H1 (cell line): Measurements from ENCODE around the gene ACSM3. TPM values are rescaled to one million over a fixed set of nuclear protein-coding genes. Genes with fewer than 3 reads are reported as not detected.

Experiments used
- CTCF ChIA-PET: fragments of 300-600 bp; sonication (Branson Sonifier 250); formaldehyde crosslinking; loops from one replicate; lab custom pipeline; 2021; ENCODE audit not compliant: partially characterized antibody; lab: Charles Lee
- POLR2A ChIA-PET: fragments of 300-600 bp; sonication (Branson Sonifier 250); formaldehyde crosslinking; loops from one replicate; lab custom pipeline; 2021; ENCODE audit warnings: inconsistent platforms; ENCODE audit not compliant: partially characterized antibody; lab: Charles Lee
- DNase-seq, 2 experiments: peaks; one replicate each; pipeline versions ENCODE4 v3.0.0 to v3.0.0-alpha.2; 2010 to 2022; ENCODE audit warnings: low spot score in 2 of 2, low read depth in 1 of 2, mixed read lengths in 1 of 2
- FAIRE-seq: peaks from 2 replicates; lab custom pipeline; 2011; peaks lifted over from hg19 to GRCh38; lab: Jason Lieb, UNC
- H2AFZ ChIP-seq: 2 replicates; pipeline ENCODE4 v1.8.1; 2012; ENCODE audit warnings: low read length, inconsistent platforms
- H2AK5ac ChIP-seq: 2 replicates; pipeline ENCODE4 v1.6.1; 2013; ENCODE audit warnings: low read depth, low read length
- H2BK120ac ChIP-seq: replicated peaks from 2 replicates; pipeline ENCODE3; 2013; ENCODE audit warnings: low read depth, low read length, inconsistent platforms
- H2BK12ac ChIP-seq: 2 replicates; pipeline ENCODE4 v1.6.1; 2013; ENCODE audit warnings: low read depth, low read length
- H2BK15ac ChIP-seq: 2 replicates; pipeline ENCODE4 v1.6.1; 2013; ENCODE audit warnings: low read length
- H2BK20ac ChIP-seq: 2 replicates; pipeline ENCODE4 v1.6.1; 2013; ENCODE audit warnings: low read length
- H2BK5ac ChIP-seq: 2 replicates; pipeline ENCODE4 v1.6.1; 2013; ENCODE audit warnings: low read depth, low read length
- H3K14ac ChIP-seq: 2 replicates; pipeline ENCODE4 v1.6.1; 2013; ENCODE audit warnings: inconsistent platforms; ENCODE audit not compliant: insufficient read length
- H3K18ac ChIP-seq: 2 replicates; pipeline ENCODE4 v1.6.1; 2013; ENCODE audit warnings: low read length; ENCODE audit errors: extremely low read depth
- H3K23ac ChIP-seq: 2 replicates; pipeline ENCODE4 v1.6.1; 2013; ENCODE audit warnings: inconsistent platforms; ENCODE audit not compliant: insufficient read length
- H3K23me2 ChIP-seq: 2 replicates; pipeline ENCODE4 v1.6.1; 2013; ENCODE audit warnings: low read depth, low read length
- H3K27ac ChIP-seq: 2 replicates; pipeline ENCODE4 v1.6.1; 2011; ENCODE audit warnings: low read depth, low read length, inconsistent platforms
- H3K27me3 ChIP-seq, 4 experiments: replicated peaks in 1 of 4; 1 replicate in 1 of 4; 2 replicates in 3 of 4; pipeline versions ENCODE4 v1.6.1 to v1.8.1; 2011 to 2013; ENCODE audit warnings: low read length in 3 of 4, mild to moderate bottlenecking in 3 of 4, inconsistent platforms in 2 of 4, mixed read lengths in 2 of 4, moderate library complexity in 1 of 4; ENCODE audit not compliant: control insufficient read depth in 3 of 4, insufficient read depth in 3 of 4; ENCODE audit errors: extremely low read depth in 1 of 4
- H3K36me3 ChIP-seq, 4 experiments: 2 replicates each; pipeline versions ENCODE4 v1.6.1 to v1.8.1; 2011 to 2013; ENCODE audit warnings: mild to moderate bottlenecking in 4 of 4, low read length in 3 of 4, moderate library complexity in 2 of 4, control low read depth in 1 of 4, inconsistent platforms in 1 of 4; ENCODE audit not compliant: insufficient read depth in 4 of 4, control insufficient read depth in 2 of 4
- H3K4ac ChIP-seq: replicated peaks from 2 replicates; pipeline ENCODE3; 2013; ENCODE audit warnings: low read length, low read depth, mixed read lengths, inconsistent platforms; ENCODE audit not compliant: insufficient read length
- H3K4me1 ChIP-seq, 4 experiments: replicated peaks in 1 of 4; 1 replicate in 1 of 4; 2 replicates in 3 of 4; pipeline versions ENCODE4 v1.6.1 to v1.8.1; 2011 to 2013; ENCODE audit warnings: low read length in 3 of 4, inconsistent platforms in 2 of 4, mixed read lengths in 1 of 4; ENCODE audit not compliant: insufficient read depth in 4 of 4, control insufficient read depth in 3 of 4
- H3K4me2 ChIP-seq, 2 experiments: 2 replicates each; pipeline versions ENCODE4 v1.6.1 to v1.8.1; 2011 to 2013; ENCODE audit warnings: low read depth in 2 of 2, low read length in 2 of 2, control low read depth in 1 of 2, inconsistent platforms in 1 of 2, mild to moderate bottlenecking in 1 of 2; ENCODE audit not compliant: insufficient read depth in 1 of 2
- H3K4me3 ChIP-seq, 4 experiments: fragments of 200-600, 300-600 bp in 1 of 4; sonication (generic), shearing (Covaris generic), sonication (Bioruptor Twin) in 1 of 4; 2 replicates each; pipeline versions ENCODE4 v1.5.1 to v1.8.1; 2011 to 2016; ENCODE audit warnings: low read length in 4 of 4, low read depth in 3 of 4, control low read depth in 2 of 4, inconsistent platforms in 2 of 4, mild to moderate bottlenecking in 2 of 4, mixed read lengths in 1 of 4, moderate library complexity in 1 of 4; ENCODE audit not compliant: insufficient read depth in 2 of 4; ENCODE audit errors: extremely low read depth in 1 of 4
- H3K56ac ChIP-seq: replicated peaks from 2 replicates; pipeline ENCODE3; 2013; ENCODE audit warnings: low read depth, mild to moderate bottlenecking, mixed read lengths, low read length, inconsistent platforms; ENCODE audit not compliant: insufficient read length
- H3K79me1 ChIP-seq: 2 replicates; pipeline ENCODE4 v1.6.1; 2013; ENCODE audit warnings: low read depth, low read length, control low read depth
- H3K79me2 ChIP-seq, 2 experiments: 2 replicates each; pipeline versions ENCODE4 v1.6.1 to v1.8.1; 2012 to 2013; ENCODE audit warnings: low read length in 2 of 2, mild to moderate bottlenecking in 2 of 2, inconsistent platforms in 1 of 2; ENCODE audit not compliant: insufficient read depth in 2 of 2, control insufficient read depth in 1 of 2
- H3K9ac ChIP-seq, 4 experiments: replicated peaks in 1 of 4; 1 replicate in 1 of 4; 2 replicates in 3 of 4; pipeline versions ENCODE4 v1.6.1 to v1.8.1; 2011 to 2013; ENCODE audit warnings: low read depth in 3 of 4, low read length in 3 of 4, control low read depth in 2 of 4, mild to moderate bottlenecking in 2 of 4, moderate library complexity in 2 of 4, inconsistent platforms in 1 of 4; ENCODE audit errors: extremely low read depth in 1 of 4
- H3K9me3 ChIP-seq, 2 experiments: 2 replicates each; pipeline versions ENCODE4 v1.6.1 to v1.8.1; 2012 to 2013; ENCODE audit warnings: mild to moderate bottlenecking in 2 of 2, moderate library complexity in 2 of 2, control low read depth in 1 of 2, inconsistent platforms in 1 of 2, low read depth in 1 of 2, low read length in 1 of 2, mixed read lengths in 1 of 2; ENCODE audit not compliant: insufficient read depth in 2 of 2
- H4K20me1 ChIP-seq, 2 experiments: replicated peaks in 1 of 2; 2 replicates each; pipeline versions ENCODE3 to v1.8.1; 2011 to 2013; ENCODE audit warnings: inconsistent platforms in 2 of 2, low read length in 2 of 2, mild to moderate bottlenecking in 1 of 2; ENCODE audit not compliant: insufficient read depth in 2 of 2, control insufficient read depth in 1 of 2
- H4K5ac ChIP-seq: 2 replicates; pipeline ENCODE4 v1.6.1; 2013; ENCODE audit warnings: low read length, low read depth, mixed read lengths, inconsistent platforms; ENCODE audit not compliant: insufficient read length
- H4K8ac ChIP-seq: 2 replicates; pipeline ENCODE4 v1.8.0; 2013; ENCODE audit warnings: mild to moderate bottlenecking, moderate library complexity, low read length, inconsistent platforms; ENCODE audit not compliant: insufficient read depth; ENCODE audit errors: extremely low read depth
- H4K91ac ChIP-seq: replicated peaks from 2 replicates; pipeline ENCODE3; 2013; ENCODE audit warnings: low read length, mixed read lengths, inconsistent platforms; ENCODE audit not compliant: insufficient read length
- EZH2 ChIP-seq: fragments of 200-600 bp; sonication (generic); IDR thresholded peaks from 2 replicates; pipeline ENCODE4 v1.7.1; 2012; ENCODE audit warnings: low read depth, mild to moderate bottlenecking, moderate library complexity, low read length, inconsistent platforms; ENCODE audit not compliant: severe bottlenecking
- FOSL1 ChIP-seq: IDR thresholded peaks from 2 replicates; pipeline ENCODE4 v1.6.1; 2011; ENCODE audit warnings: mild to moderate bottlenecking, low read depth, low read length, moderate library complexity; ENCODE audit not compliant: insufficient read depth
- GTF2F1 ChIP-seq: IDR thresholded peaks from 2 replicates; pipeline ENCODE4 v1.6.1; 2012; ENCODE audit warnings: low read depth, low read length, improper control_type of control experiment, borderline replicate concordance
- NRF1 ChIP-seq: IDR thresholded peaks from 2 replicates; pipeline ENCODE4 v1.6.1; 2011; ENCODE audit warnings: mild to moderate bottlenecking, low read depth, low read length, improper control_type of control experiment
- POLR2AphosphoS5 ChIP-seq: IDR thresholded peaks from 2 replicates; pipeline ENCODE4 v1.6.1; 2011; ENCODE audit warnings: low read depth, low read length
- RAD21 ChIP-seq, 2 experiments: IDR thresholded peaks in 1 of 2; conservative IDR thresholded peaks in 1 of 2; 2 replicates each; pipeline ENCODE4 v1.6.1; 2011; ENCODE audit warnings: low read depth in 2 of 2, low read length in 2 of 2, improper control_type of control experiment in 1 of 2, inconsistent platforms in 1 of 2, mild to moderate bottlenecking in 1 of 2, moderate library complexity in 1 of 2
- RNF2 ChIP-seq: fragments of 200-900, 300-1000 bp; sonication (generic); IDR thresholded peaks from 2 replicates; pipeline ENCODE4 v1.7.1; 2016; ENCODE audit warnings: borderline replicate concordance, low read depth, mild to moderate bottlenecking, antibody characterized with exemption, low read length; ENCODE audit not compliant: poor library complexity, severe bottlenecking; ENCODE audit errors: missing control alignments
- SIX5 ChIP-seq: IDR thresholded peaks from 2 replicates; pipeline ENCODE4 v1.6.1; 2011; ENCODE audit warnings: mild to moderate bottlenecking, low read depth, low read length
- SRF ChIP-seq: IDR thresholded peaks from 2 replicates; pipeline ENCODE4 v1.6.1; 2011; ENCODE audit warnings: mild to moderate bottlenecking, low read depth, low read length, moderate library complexity
- SUZ12 ChIP-seq: fragments of 200-600 bp; sonication (generic); IDR thresholded peaks from 2 replicates; pipeline ENCODE4 v1.6.1; 2012; ENCODE audit warnings: mild to moderate bottlenecking, inconsistent platforms, low read length, moderate library complexity, mixed read lengths
- TAF7 ChIP-seq: optimal IDR thresholded peaks from 2 replicates; pipeline ENCODE3; 2011; ENCODE audit warnings: low read depth, mild to moderate bottlenecking, inconsistent platforms, low read length, moderate library complexity, borderline replicate concordance
- TBP ChIP-seq: IDR thresholded peaks from 2 replicates; pipeline ENCODE4 v1.6.1; 2011; ENCODE audit warnings: low read depth, low read length, improper control_type of control experiment
- WGBS, 2 experiments: shearing (Covaris generic) in 1 of 2; methylation state at CpG; one replicate each; pipeline versions ENCODE4 v1.1.6 to v1.1.7; 2013 to 2015; ENCODE audit warnings: low lambda C conversion rate in 2 of 2, mixed read lengths in 2 of 2, inconsistent platforms in 1 of 2, low coverage in 1 of 2, missing lambda C conversion rate in 1 of 2; ENCODE audit not compliant: insufficient replicate concordance in 2 of 2, insufficient coverage in 1 of 2, insufficient read length in 1 of 2; ENCODE audit errors: extremely low coverage in 1 of 2, missing lambda C conversion rate in 1 of 2; 5-methylcytosine and 5-hydroxymethylcytosine counted together
- polyA plus RNA-seq, 7 experiments: library from polyadenylated mRNA; depleted of rRNA in 3 of 7; stranded (reverse) in 5 of 7; unstranded in 2 of 7; fragments of >200 nt in 5 of 7; fragments of 200-250 nt in 2 of 7; gene quantifications; 1 replicate in 5 of 7; 2 replicates in 1 of 7; 4 replicates in 1 of 7; pipeline versions ENCODE4 v1.2.1 to v1.2.3, GENCODE V29; 2011 to 2013; ENCODE audit warnings: missing spikeins in 2 of 7, mixed read lengths in 2 of 7
- total RNA-seq: library from RNA; stranded (reverse); fragmentation: NEBNext Ultra II Directional; extraction: Animal tissue kit (Norgen Biotek cat#: 25700); gene quantifications from 2 replicates; pipeline ENCODE4 v1.2.1, GENCODE V29; 2021
- TF ChIP-seq, protein P1 (sequence below): IDR thresholded peaks from 2 replicates; pipeline ENCODE4 v1.6.1; 2011; ENCODE audit warnings: low read depth, mild to moderate bottlenecking, low read length; ENCODE audit not compliant: insufficient read depth

The ACSM3 gene
- total and polyA plus RNA-seq, 2 of the 8 experiments (the other 6 are each of a cell fraction or from before 2014, with no cell fraction given): 5.7 to 6.2 TPM

DNA sequence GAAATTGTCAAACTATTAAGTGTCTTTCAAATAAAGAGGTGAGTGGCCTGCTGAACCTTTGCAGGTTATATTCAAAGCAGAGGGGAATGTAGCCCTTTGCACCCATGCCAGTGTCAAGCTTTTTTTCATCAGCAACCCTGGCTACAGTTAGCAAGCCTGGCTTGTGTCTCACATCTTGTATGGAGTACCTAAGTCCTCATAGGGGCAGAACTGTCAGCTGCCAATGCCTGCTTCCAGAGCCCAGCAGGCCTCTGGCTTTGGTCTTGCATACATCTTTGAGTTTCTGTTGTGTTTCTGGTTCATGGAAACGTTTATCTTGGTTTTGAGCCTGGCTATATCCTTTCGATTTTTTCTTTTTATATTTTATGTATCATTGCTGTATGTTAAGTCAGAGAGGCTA lies 69.3 kb downstream of the ACSM3 start:
- Histone ChIP-seq H3K4me2 (no peak overlapping the region), H3K4me1 (no peaks in the 10 kb centered on the region), H2BK20ac (no peak overlapping the region), H2BK15ac (no peak overlapping the region), H4K91ac (no peak overlapping the region), H3K36me3 (peaks cover 0 to 14% (median 7%) of the 10 kb centered on the region in 4 experiments; a peak in 5 of 8 replicates), H2AK5ac (no peak overlapping the region), H4K5ac (no peak overlapping the region), H3K56ac (no peak overlapping the region), H3K79me1 (no peaks in the 10 kb centered on the region), H3K18ac (no peak overlapping the region), H2AFZ (no peak overlapping the region), H3K4me3 (no peak overlapping the region), H3K23ac (no peak overlapping the region), H3K4ac (no peak overlapping the region), H3K14ac (no peak overlapping the region), H3K79me2 (no peaks in the 10 kb centered on the region), H3K23me2 (no peaks in the 10 kb centered on the region), H2BK5ac (no peak overlapping the region), H3K27ac (no peak overlapping the region), H4K8ac (no peak overlapping the region), H2BK12ac (no peak overlapping the region), H3K9me3 (peaks cover 5 to 6% of the 10 kb centered on the region in 2 experiments), H3K9ac (no peak overlapping the region), H3K27me3 (no peaks in the 10 kb centered on the region), H4K20me1 (no peaks in the 10 kb centered on the region), H2BK120ac (no peak overlapping the region)
- DNase-seq: no peak
- ChIA-PET POLR2A (no interaction called here), CTCF (interaction anchor here (0.6 to 1.4 kb wide), 3 partner anchors 17 to 200 kb away, joined by 3 to 4 read pairs (median 4); no protein-coding TSS in a partner anchor)
- FAIRE-seq: no peak
- 88% methylated on average over 2 of the region's 2 CpGs; no CpG with 5 or more reads in 1 of the 2 experiments for WGBS, 2 experiments
- no peak for TF ChIP-seq FOSL1
- TF ChIP-seq GTF2F1: no peak
- no peak for TF ChIP-seq EZH2
- no peak for TF ChIP-seq TAF7
- TF ChIP-seq RAD21 (IDR thresholded peaks at IDR 0.05 in 1 of 2, conservative IDR thresholded peaks at IDR 0.05 in 1 of 2; ENCODE audit: low read depth in 2 of 2, low read length in 2 of 2): no peak
- no peak for TF ChIP-seq TBP
- TF ChIP-seq SRF: no peak
- no peak for TF ChIP-seq RNF2
- TF ChIP-seq SIX5: no peak
- TF ChIP-seq, protein P1, sequence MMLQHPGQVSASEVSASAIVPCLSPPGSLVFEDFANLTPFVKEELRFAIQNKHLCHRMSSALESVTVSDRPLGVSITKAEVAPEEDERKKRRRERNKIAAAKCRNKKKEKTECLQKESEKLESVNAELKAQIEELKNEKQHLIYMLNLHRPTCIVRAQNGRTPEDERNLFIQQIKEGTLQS: no peak
- TF ChIP-seq NRF1: no peak
- no peak for TF ChIP-seq POLR2AphosphoS5
- no peak for TF ChIP-seq SUZ12
